Measurements from ENCODE around the gene SNAI1.
"Not testable (repeated sequence)": the region's sequence is repeated elsewhere in the genome, so short reads cannot be mapped to it uniquely, and the experiment has no call there.

The SNAI1 gene

GRCh38 chr20:49961413-49961812 lies 21.4 kb upstream of the SNAI1 start:
- DNase-seq (ENCODE audit: low read depth in 1 of 2, low spot score in 1 of 2) = no peak

GRCh38 chr20:49964964-49965780 lies 17.6 kb upstream of the SNAI1 start:
- DNase-seq (ENCODE audit: low read depth in 1 of 2, low spot score in 1 of 2) = no peak

- DNase-seq (ENCODE audit: low read depth in 1 of 2, low spot score in 1 of 2) = no peak
Measured at GRCh38 chr20:49965781-49966305, 16.9 kb upstream of the SNAI1 start.

GRCh38 chr20:49966861-49967260 lies 15.9 kb upstream of the SNAI1 start:
- no peak for DNase-seq (ENCODE audit: low read depth in 1 of 2, low spot score in 1 of 2)

GRCh38 chr20:49969234-49969633 lies 13.5 kb upstream of the SNAI1 start:
- DNase-seq (ENCODE audit: low read depth in 1 of 2, low spot score in 1 of 2) = no peak

GRCh38 chr20:49969946-49970345 lies 12.8 kb upstream of the SNAI1 start:
- no peak for DNase-seq (ENCODE audit: low read depth in 1 of 2, low spot score in 1 of 2)

GRCh38 chr20:49970498-49970897 lies 12.3 kb upstream of the SNAI1 start:
- DNase-seq (ENCODE audit: low read depth in 1 of 2, low spot score in 1 of 2) = no peak

- DNase-seq (ENCODE audit: low read depth in 1 of 2, low spot score in 1 of 2) = no peak
Measured at GRCh38 chr20:49973981-49974380, 8.8 kb upstream of the SNAI1 start.

- no peak for DNase-seq (ENCODE audit: low read depth in 1 of 2, low spot score in 1 of 2)
Measured at GRCh38 chr20:49976542-49976941, 6.2 kb upstream of the SNAI1 start.

GRCh38 chr20:49977740-49978139 lies 5.0 kb upstream of the SNAI1 start:
- not testable (repeated sequence) for DNase-seq (ENCODE audit: low read depth in 1 of 2, low spot score in 1 of 2)

GRCh38 chr20:49978685-49979029 lies 4.1 kb upstream of the SNAI1 start:
- no peak for DNase-seq (ENCODE audit: low read depth in 1 of 2, low spot score in 1 of 2)

GRCh38 chr20:49979030-49979832 lies 3.5 kb upstream of the SNAI1 start:
- peak; percentile 44 to 57 for DNase-seq (ENCODE audit: low read depth in 1 of 2, low spot score in 1 of 2)

- no peak for DNase-seq (ENCODE audit: low read depth in 1 of 2, low spot score in 1 of 2)
Measured at GRCh38 chr20:49980140-49981008, 2.4 kb upstream of the SNAI1 start.

GRCh38 chr20:49981218-49982071 lies 1.3 kb upstream of the SNAI1 start:
- no peak for DNase-seq (ENCODE audit: low read depth in 1 of 2, low spot score in 1 of 2)

GRCh38 chr20:49982072-49982345 lies 771 bp upstream of the SNAI1 start:
- no peak for DNase-seq (ENCODE audit: low read depth in 1 of 2, low spot score in 1 of 2)

- DNase-seq (ENCODE audit: low read depth in 1 of 2, low spot score in 1 of 2) = no peak
Measured at GRCh38 chr20:49983123-49983847, 505 bp downstream of the SNAI1 start.

GRCh38 chr20:49983848-49984408 lies 1.1 kb downstream of the SNAI1 start:
- no peak for DNase-seq (ENCODE audit: low read depth in 1 of 2, low spot score in 1 of 2)

GRCh38 chr20:49984426-49985153 lies 1.8 kb downstream of the SNAI1 start:
- no peak for DNase-seq (ENCODE audit: low read depth in 1 of 2, low spot score in 1 of 2)

GRCh38 chr20:49985157-49985556 lies 2.4 kb downstream of the SNAI1 start:
- DNase-seq (ENCODE audit: low read depth in 1 of 2, low spot score in 1 of 2) = no peak
